Measurements from ENCODE around the gene SELENOO.

GRCh38 chr22:50184004-50184901, 16.6 kb upstream of the SELENOO start:
- TF ChIP-seq CTCF (IDR thresholded peaks at IDR 0.05), result no peak
- TF ChIP-seq POLR2A (IDR thresholded peaks at IDR 0.05), result no peak

Data from Peyer's patch (tissue), 4 donors.